Measurements from ENCODE around the gene KRT4. TPM values are rescaled to one million over a fixed set of nuclear protein-coding genes. Genes with fewer than 3 reads are reported as not detected.
"Not testable (repeated sequence)": the region's sequence is repeated elsewhere in the genome, so short reads cannot be mapped to it uniquely, and the experiment has no call there.

Gene KRT4
- total RNA-seq, 1 donor from 2014 or later: not detected

DNA sequence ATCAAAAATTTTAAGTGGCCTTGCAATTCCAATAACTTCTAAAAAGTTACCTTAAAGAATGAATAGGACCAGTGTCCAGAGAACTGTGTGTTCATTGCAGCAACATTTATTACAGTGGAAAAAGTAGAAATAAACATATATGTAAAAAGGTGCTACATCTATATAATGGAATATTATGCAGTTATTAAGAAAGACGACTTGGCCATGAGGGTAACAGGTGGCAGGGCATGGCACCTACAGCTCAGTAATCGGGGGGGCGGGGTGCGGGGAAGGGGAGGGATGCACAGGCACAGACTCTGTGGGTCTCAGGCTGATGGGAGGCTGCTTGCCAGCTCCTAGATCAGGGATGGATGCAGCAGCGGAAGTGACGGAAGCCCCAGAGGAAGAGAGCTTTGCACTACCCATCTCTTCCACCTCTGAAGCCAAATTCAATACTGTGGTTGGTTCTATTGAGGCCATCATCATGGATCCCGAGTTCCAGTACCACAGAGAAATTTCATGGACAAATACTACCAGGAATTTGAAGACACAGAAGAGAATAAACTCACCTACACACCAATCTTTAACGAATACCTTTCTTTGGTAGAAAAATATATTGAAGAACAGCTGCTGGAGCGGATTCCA is 50.8 kb downstream of the KRT4 start:
- Mint-ChIP-seq H3K27me3 (ENCODE audit: insufficient read depth, low read depth) (peaks cover 2% of the 10 kb centered on the region), H3K4me1 (no peaks in the 10 kb centered on the region), H3K36me3 (no peaks in the 10 kb centered on the region), H3K4me3 (no peak overlapping the region), H3K9me3 (peaks cover 9% of the 10 kb centered on the region), H3K27ac (no peak overlapping the region)
- Histone ChIP-seq H3K4me1 (no peaks in the 10 kb centered on the region), H3K9ac (no peak overlapping the region), H3K4me2 (no peak overlapping the region), H3F3A (ENCODE audit: low read depth) (no peaks in the 10 kb centered on the region), H3K4me3 (no peak overlapping the region), H3K9me3 (ENCODE audit: low read depth) (no peaks in the 10 kb centered on the region), H3K36me3 (no peaks in the 10 kb centered on the region), H2AFZ (replicated peaks) (no peak overlapping the region), H3K27ac (no peak overlapping the region), H3K27me3 (peaks cover 31% of the 10 kb centered on the region), H3K79me2 (ENCODE audit: low read depth) (no peaks in the 10 kb centered on the region), H4K20me1 (ENCODE audit: low read depth) (no peaks in the 10 kb centered on the region)
- TF ChIP-seq EZH2 (IDR thresholded peaks at IDR 0.05) (no peak), EZH2phosphoT487 (IDR thresholded peaks at IDR 0.05) (no peak)
- TF ChIP-seq, protein P1, sequence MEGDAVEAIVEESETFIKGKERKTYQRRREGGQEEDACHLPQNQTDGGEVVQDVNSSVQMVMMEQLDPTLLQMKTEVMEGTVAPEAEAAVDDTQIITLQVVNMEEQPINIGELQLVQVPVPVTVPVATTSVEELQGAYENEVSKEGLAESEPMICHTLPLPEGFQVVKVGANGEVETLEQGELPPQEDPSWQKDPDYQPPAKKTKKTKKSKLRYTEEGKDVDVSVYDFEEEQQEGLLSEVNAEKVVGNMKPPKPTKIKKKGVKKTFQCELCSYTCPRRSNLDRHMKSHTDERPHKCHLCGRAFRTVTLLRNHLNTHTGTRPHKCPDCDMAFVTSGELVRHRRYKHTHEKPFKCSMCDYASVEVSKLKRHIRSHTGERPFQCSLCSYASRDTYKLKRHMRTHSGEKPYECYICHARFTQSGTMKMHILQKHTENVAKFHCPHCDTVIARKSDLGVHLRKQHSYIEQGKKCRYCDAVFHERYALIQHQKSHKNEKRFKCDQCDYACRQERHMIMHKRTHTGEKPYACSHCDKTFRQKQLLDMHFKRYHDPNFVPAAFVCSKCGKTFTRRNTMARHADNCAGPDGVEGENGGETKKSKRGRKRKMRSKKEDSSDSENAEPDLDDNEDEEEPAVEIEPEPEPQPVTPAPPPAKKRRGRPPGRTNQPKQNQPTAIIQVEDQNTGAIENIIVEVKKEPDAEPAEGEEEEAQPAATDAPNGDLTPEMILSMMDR (IDR thresholded peaks at IDR 0.05): no peak
- DNase-seq (ENCODE audit: low spot score): no peak

DNA sequence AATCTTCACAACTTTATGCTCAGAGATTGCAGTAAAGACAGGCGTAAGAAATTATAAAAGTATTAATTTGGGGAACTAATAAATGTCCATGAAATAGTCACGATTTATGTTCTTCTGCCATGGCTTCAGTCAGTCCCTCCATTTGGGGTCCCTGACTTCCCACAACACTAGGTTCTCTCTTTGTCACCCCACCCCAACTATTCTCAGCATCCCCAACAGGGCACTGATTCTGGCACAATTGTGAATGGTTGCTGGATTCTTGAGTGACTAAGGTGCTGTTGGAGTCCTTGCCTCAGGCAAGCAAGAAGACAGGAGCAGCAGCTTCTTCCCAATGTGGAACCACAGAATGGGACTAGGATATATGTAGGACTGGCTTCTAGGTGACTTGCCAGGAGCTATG is 52.1 kb downstream of the KRT4 start:
- no peaks in the 10 kb centered on the region for H4K20me1 ChIP-seq (ENCODE audit: low read depth)
- no peak for DNase-seq (ENCODE audit: low spot score)
- no peaks in the 10 kb centered on the region for H3K79me2 ChIP-seq (ENCODE audit: low read depth)
- no peaks in the 10 kb centered on the region for H3K36me3 Mint-ChIP-seq
- H3K9ac ChIP-seq: no peak overlapping the region
- no peaks in the 10 kb centered on the region for H3F3A ChIP-seq (ENCODE audit: low read depth)
- H3K9me3 Mint-ChIP-seq: peaks cover 9% of the 10 kb centered on the region
- H3K27me3 Mint-ChIP-seq (ENCODE audit: insufficient read depth, low read depth): no peaks in the 10 kb centered on the region
- H2AFZ ChIP-seq (replicated peaks): no peak overlapping the region
- no peak overlapping the region for H3K4me3 ChIP-seq
- no peaks in the 10 kb centered on the region for H3K9me3 ChIP-seq (ENCODE audit: low read depth)
- TF ChIP-seq EZH2phosphoT487 (IDR thresholded peaks at IDR 0.05) (no peak), EZH2 (IDR thresholded peaks at IDR 0.05) (no peak)
- TF ChIP-seq, protein P1 (IDR thresholded peaks at IDR 0.05): no peak
- H3K4me3 Mint-ChIP-seq: no peak overlapping the region
- H3K27ac ChIP-seq: no peak overlapping the region
- peaks cover 45% of the 10 kb centered on the region for H3K27me3 ChIP-seq
- H3K4me1 ChIP-seq: no peaks in the 10 kb centered on the region
- H3K27ac Mint-ChIP-seq: no peak overlapping the region
- H3K36me3 ChIP-seq: no peaks in the 10 kb centered on the region
- no peaks in the 10 kb centered on the region for H3K4me1 Mint-ChIP-seq
- H3K4me2 ChIP-seq: no peak overlapping the region

DNA sequence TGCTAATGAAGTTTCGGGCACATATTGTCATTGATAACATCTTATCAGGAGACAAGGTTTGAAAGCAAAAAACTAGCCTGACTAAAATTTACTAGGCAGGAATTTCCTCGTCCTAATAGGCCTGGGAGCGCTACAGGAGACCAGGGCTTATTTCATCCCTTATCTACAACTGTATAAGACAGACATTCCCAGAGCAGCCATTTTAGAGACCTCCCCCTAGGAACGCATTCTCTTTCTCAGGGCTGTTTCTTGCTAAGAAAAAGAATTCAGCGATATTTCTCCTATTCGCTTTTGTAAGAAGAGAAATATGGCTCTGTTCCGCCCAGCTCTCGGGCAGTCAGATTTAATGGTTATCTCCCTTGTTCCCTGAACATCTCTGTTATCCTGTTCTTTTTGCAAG is 52.7 kb downstream of the KRT4 start:
- not testable (repeated sequence) for H3K36me3 Mint-ChIP-seq; H4K20me1 ChIP-seq (ENCODE audit: low read depth)

DNA sequence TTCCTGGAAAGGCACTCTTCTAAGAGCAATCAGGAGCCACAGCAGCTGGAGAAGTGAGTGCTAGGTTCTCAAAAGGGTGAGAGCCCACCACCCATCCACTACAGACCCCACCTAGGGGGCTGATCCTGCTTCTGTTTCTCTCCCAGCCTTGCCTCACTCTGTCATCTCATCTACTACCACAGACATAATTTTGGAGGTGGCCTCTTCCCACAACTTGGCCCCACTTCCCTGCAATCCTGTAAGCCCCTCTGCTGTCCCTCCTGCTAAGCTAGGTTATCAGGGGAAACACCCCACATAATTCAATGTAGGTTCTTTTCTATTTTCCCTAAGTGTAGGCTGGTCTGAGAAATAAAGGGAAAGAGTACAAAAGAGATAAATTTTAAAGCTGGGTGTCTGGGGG is 53.3 kb downstream of the KRT4 start:
- Mint-ChIP-seq H3K4me3 (no peak overlapping the region), H3K27me3 (ENCODE audit: insufficient read depth, low read depth) (peaks cover 1% of the 10 kb centered on the region), H3K27ac (no peak overlapping the region), H3K9me3 (peaks cover 9% of the 10 kb centered on the region), H3K4me1 (no peaks in the 10 kb centered on the region), H3K36me3 (no peaks in the 10 kb centered on the region)
- no peaks in the 10 kb centered on the region for H3K9me3 ChIP-seq (ENCODE audit: low read depth)
- no peak overlapping the region for H3K9ac ChIP-seq
- no peak for DNase-seq (ENCODE audit: low spot score)
- H3K36me3 ChIP-seq: no peaks in the 10 kb centered on the region
- H3K4me1 ChIP-seq: no peaks in the 10 kb centered on the region
- TF ChIP-seq EZH2 (IDR thresholded peaks at IDR 0.05): no peak
- TF ChIP-seq EZH2phosphoT487 (IDR thresholded peaks at IDR 0.05): no peak
- TF ChIP-seq, protein P1 (IDR thresholded peaks at IDR 0.05): no peak
- no peaks in the 10 kb centered on the region for H3K79me2 ChIP-seq (ENCODE audit: low read depth)
- H3K27me3 ChIP-seq: peaks cover 43% of the 10 kb centered on the region
- no peak overlapping the region for H2AFZ ChIP-seq (replicated peaks)
- H3K27ac ChIP-seq: no peak overlapping the region
- H4K20me1 ChIP-seq (ENCODE audit: low read depth): no peaks in the 10 kb centered on the region
- no peaks in the 10 kb centered on the region for H3F3A ChIP-seq (ENCODE audit: low read depth)
- H3K4me3 ChIP-seq: no peak overlapping the region
- H3K4me2 ChIP-seq: no peak overlapping the region

More for the DNA sequence above, 52.7 kb downstream of the KRT4 start:
- H3K9ac ChIP-seq; H3K27ac Mint-ChIP-seq; H3K4me3 Mint-ChIP-seq; H3K9me3 ChIP-seq (ENCODE audit: low read depth); DNase-seq (ENCODE audit: low spot score); H3K27me3 Mint-ChIP-seq (ENCODE audit: insufficient read depth, low read depth); H3K4me1 Mint-ChIP-seq; H3K9me3 Mint-ChIP-seq; H3K79me2 ChIP-seq (ENCODE audit: low read depth); H2AFZ ChIP-seq (replicated peaks); H3F3A ChIP-seq (ENCODE audit: low read depth); H3K4me2 ChIP-seq; H3K36me3 ChIP-seq; H3K27ac ChIP-seq; H3K4me1 ChIP-seq; H3K4me3 ChIP-seq: not testable (repeated sequence)
- peaks cover 47% of the 10 kb centered on the region for H3K27me3 ChIP-seq

Measured in neural progenitor cell (in vitro differentiated cells).